GM21526 (cell line): ENCODE data around the gene INPP5D.
"Not testable (repeated sequence)": the region's sequence is repeated elsewhere in the genome, so short reads cannot be mapped to it uniquely, and the experiment has no call there.

Experiments
- ATAC-seq: cut with Tn5 transposase; IDR thresholded peaks from one replicate; pipeline ENCODE4 v1.9.1; 2021; ENCODE audit warnings: moderate library complexity; ENCODE audit not compliant: unreplicated experiment, low FRiP score

INPP5D gene

GRCh38 chr2:233164967-233165366, 104.8 kb downstream of the INPP5D start:
- ATAC-seq = no peak

GRCh38 chr2:233165543-233165894, 105.4 kb downstream of the INPP5D start:
- ATAC-seq = no peak

GRCh38 chr2:233165895-233166661, 105.9 kb downstream of the INPP5D start:
- no peak for ATAC-seq

- ATAC-seq = no peak
These were observed 108.3 kb downstream of the INPP5D start for GRCh38 chr2:233168445-233168844.

GRCh38 chr2:233168919-233169318, 108.8 kb downstream of the INPP5D start:
- ATAC-seq = no peak

GRCh38 chr2:233171344-233171743, 111.2 kb downstream of the INPP5D start:
- no peak for ATAC-seq

GRCh38 chr2:233173115-233173514, 113.0 kb downstream of the INPP5D start:
- ATAC-seq = no peak

- no peak for ATAC-seq
These were observed 114.0 kb downstream of the INPP5D start for GRCh38 chr2:233174137-233174536.

GRCh38 chr2:233178994-233179847, 119.1 kb downstream of the INPP5D start:
- no peak for ATAC-seq

- no peak for ATAC-seq
These were observed 119.8 kb downstream of the INPP5D start for GRCh38 chr2:233179848-233180366.

GRCh38 chr2:233183869-233184418, 123.8 kb downstream of the INPP5D start:
- no peak for ATAC-seq

- no peak for ATAC-seq
These were observed 124.5 kb downstream of the INPP5D start for GRCh38 chr2:233184669-233185068.

- no peak for ATAC-seq
These were observed 125.2 kb downstream of the INPP5D start for GRCh38 chr2:233185330-233185729.

GRCh38 chr2:233185963-233186362, 125.8 kb downstream of the INPP5D start:
- no peak for ATAC-seq

GRCh38 chr2:233186851-233187250, 126.7 kb downstream of the INPP5D start:
- no peak for ATAC-seq

- ATAC-seq = no peak
These were observed 128.9 kb downstream of the INPP5D start for GRCh38 chr2:233189025-233189424.

GRCh38 chr2:233191016-233191415, 130.9 kb downstream of the INPP5D start:
- not testable (repeated sequence) for ATAC-seq

- ATAC-seq = no peak
These were observed 133.6 kb downstream of the INPP5D start for GRCh38 chr2:233193738-233194137.

- no peak for ATAC-seq
These were observed 134.9 kb downstream of the INPP5D start for GRCh38 chr2:233195027-233195426.

GRCh38 chr2:233197022-233197421, 136.9 kb downstream of the INPP5D start:
- no peak for ATAC-seq

GRCh38 chr2:233198026-233198425, 137.9 kb downstream of the INPP5D start:
- no peak for ATAC-seq
